HUES64 (cell line): ENCODE results near the gene MVB12B.
"Not testable (repeated sequence)": the region's sequence is repeated elsewhere in the genome, so short reads cannot be mapped to it uniquely, and the experiment has no call there.

Experiments
- H3K27ac ChIP-seq: 2 replicates; pipeline ENCODE4 v1.7.0; 2013; ENCODE audit warnings: low read depth, low read length, inconsistent platforms
- H3K27me3 ChIP-seq: 2 replicates; pipeline ENCODE4 v1.6.1; 2013; ENCODE audit warnings: mild to moderate bottlenecking, low read length; ENCODE audit not compliant: insufficient read depth
- H3K36me3 ChIP-seq: 2 replicates; pipeline ENCODE4 v1.6.1; 2013; ENCODE audit warnings: mild to moderate bottlenecking, low read length; ENCODE audit not compliant: insufficient read depth
- H3K4me1 ChIP-seq: 2 replicates; pipeline ENCODE4 v1.6.1; 2013; ENCODE audit warnings: mild to moderate bottlenecking, low read length, moderate library complexity; ENCODE audit not compliant: insufficient read depth
- H3K4me3 ChIP-seq: 2 replicates; pipeline ENCODE4 v1.5.1; 2013; ENCODE audit warnings: mild to moderate bottlenecking, low read length, moderate library complexity
- H3K9ac ChIP-seq: 2 replicates; pipeline ENCODE4 v1.6.1; 2013; ENCODE audit warnings: mild to moderate bottlenecking, low read depth, low read length
- H3K9me3 ChIP-seq: 2 replicates; pipeline ENCODE4 v1.6.1; 2013; ENCODE audit warnings: low read depth, low read length; ENCODE audit not compliant: insufficient read depth
- WGBS: fragments of 150-250, 120-280 bp; methylation state at CpG from one replicate; pipeline ENCODE4 v1.1.7; 2013; ENCODE audit warnings: missing lambda C conversion rate; 5-methylcytosine and 5-hydroxymethylcytosine counted together

The MVB12B gene

GRCh38 chr9:126545106-126545505, 218.5 kb downstream of the MVB12B start:
- H3K9me3 ChIP-seq: no peaks in the 10 kb centered on the region
- no peak overlapping the region for H3K4me3 ChIP-seq
- H3K4me1 ChIP-seq: no peaks in the 10 kb centered on the region
- H3K36me3 ChIP-seq: no peaks in the 10 kb centered on the region
- no peaks in the 10 kb centered on the region for H3K27me3 ChIP-seq
- 94% methylated on average over 7 of the region's 7 CpGs for WGBS
- H3K27ac ChIP-seq: no peak overlapping the region
- no peak overlapping the region for H3K9ac ChIP-seq

GRCh38 chr9:126546036-126546435, 219.4 kb downstream of the MVB12B start:
- no peaks in the 10 kb centered on the region for H3K9me3 ChIP-seq
- H3K9ac ChIP-seq: no peak overlapping the region
- WGBS: 85% methylated on average over 7 of the region's 7 CpGs
- H3K27ac ChIP-seq: no peak overlapping the region
- no peak overlapping the region for H3K4me3 ChIP-seq
- no peaks in the 10 kb centered on the region for H3K4me1 ChIP-seq
- H3K36me3 ChIP-seq: no peaks in the 10 kb centered on the region
- H3K27me3 ChIP-seq: no peaks in the 10 kb centered on the region

GRCh38 chr9:126548312-126548711, 221.7 kb downstream of the MVB12B start:
- WGBS: 81% methylated on average over 7 of the region's 7 CpGs
- no peak overlapping the region for H3K4me3 ChIP-seq
- no peaks in the 10 kb centered on the region for H3K27me3 ChIP-seq
- H3K4me1 ChIP-seq: no peaks in the 10 kb centered on the region
- no peak overlapping the region for H3K27ac ChIP-seq
- no peaks in the 10 kb centered on the region for H3K9me3 ChIP-seq
- H3K9ac ChIP-seq: no peak overlapping the region
- no peaks in the 10 kb centered on the region for H3K36me3 ChIP-seq

- 87% methylated on average over 21 of the region's 21 CpGs for WGBS
- no peaks in the 10 kb centered on the region for H3K27me3 ChIP-seq
- no peak overlapping the region for H3K9ac ChIP-seq
Observed at GRCh38 chr9:126549246-126550006, 222.8 kb downstream of the MVB12B start.

GRCh38 chr9:126550891-126551351, 224.3 kb downstream of the MVB12B start:
- Histone ChIP-seq H3K27me3 (no peaks in the 10 kb centered on the region), H3K9ac (no peak overlapping the region), H3K27ac (no peak overlapping the region), H3K4me1 (no peaks in the 10 kb centered on the region), H3K36me3 (no peaks in the 10 kb centered on the region), H3K4me3 (no peak overlapping the region), H3K9me3 (no peaks in the 10 kb centered on the region)
- 87% methylated on average over 15 of the region's 15 CpGs for WGBS

More at GRCh38 chr9:126549246-126550006, 222.8 kb downstream of the MVB12B start:
- H3K4me3 ChIP-seq: no peak overlapping the region
- no peaks in the 10 kb centered on the region for H3K9me3 ChIP-seq
- H3K27ac ChIP-seq: no peak overlapping the region
- no peaks in the 10 kb centered on the region for H3K4me1 ChIP-seq
- H3K36me3 ChIP-seq: no peaks in the 10 kb centered on the region

- H3K4me1 ChIP-seq: no peaks in the 10 kb centered on the region
Observed at GRCh38 chr9:126551812-126552211, 225.2 kb downstream of the MVB12B start.

GRCh38 chr9:126554292-126554691, 227.7 kb downstream of the MVB12B start:
- H3K27ac ChIP-seq: no peak overlapping the region
- WGBS: 94% methylated on average over 8 of the region's 8 CpGs
- no peak overlapping the region for H3K4me3 ChIP-seq
- no peaks in the 10 kb centered on the region for H3K4me1 ChIP-seq
- no peaks in the 10 kb centered on the region for H3K36me3 ChIP-seq
- H3K9me3 ChIP-seq: no peaks in the 10 kb centered on the region
- H3K9ac ChIP-seq: no peak overlapping the region
- H3K27me3 ChIP-seq: no peaks in the 10 kb centered on the region

More at GRCh38 chr9:126551812-126552211, 225.2 kb downstream of the MVB12B start:
- no peaks in the 10 kb centered on the region for H3K36me3 ChIP-seq
- WGBS: 95% methylated on average over 6 of the region's 6 CpGs
- H3K9me3 ChIP-seq: no peaks in the 10 kb centered on the region
- no peak overlapping the region for H3K9ac ChIP-seq
- no peak overlapping the region for H3K27ac ChIP-seq
- H3K27me3 ChIP-seq: no peaks in the 10 kb centered on the region
- H3K4me3 ChIP-seq: no peak overlapping the region

- not testable (repeated sequence) for H3K9ac ChIP-seq, H3K4me3 ChIP-seq, H3K27ac ChIP-seq, H3K27me3 ChIP-seq, H3K4me1 ChIP-seq, H3K9me3 ChIP-seq, H3K36me3 ChIP-seq
- WGBS: 80% methylated on average over 13 of the region's 13 CpGs
Observed at GRCh38 chr9:126555421-126555820, 228.8 kb downstream of the MVB12B start.
